Measurements from ENCODE around the gene OXA1L. TPM values are rescaled to one million over a fixed set of nuclear protein-coding genes. Genes with fewer than 3 reads are reported as not detected.
"Not testable (repeated sequence)": the region's sequence is repeated elsewhere in the genome, so short reads cannot be mapped to it uniquely, and the experiment has no call there.

The OXA1L gene
- total RNA-seq, 1 experiment from 2014 or later, result 103 TPM

- no peak for DNase-seq (ENCODE audit: low spot score)
- CTCF ChIA-PET, result no interaction called here
These were observed 32.7 kb upstream of the OXA1L start for GRCh38 chr14:22733829-22734228.

GRCh38 chr14:22735096-22735495 is 31.4 kb upstream of the OXA1L start:
- H3K36me3 ChIP-seq (ENCODE audit: insufficient read depth, low read length, poor library complexity, severe bottlenecking), result no peaks in the 10 kb centered on the region
- intact Hi-C loops (cut with micrococcal nuclease; ENCODE audit: unreplicated experiment), result no loop called here
- H3K27ac ChIP-seq (ENCODE audit: low read depth, low read length, poor library complexity, severe bottlenecking), result no peak overlapping the region
- no peak for DNase-seq (ENCODE audit: low spot score)
- POLR2A ChIA-PET (ENCODE audit: low non-redundant PET), result no interaction called here
- H3K9me3 ChIP-seq (ENCODE audit: low read depth, low read length, poor library complexity, severe bottlenecking), result no peaks in the 10 kb centered on the region
- H3K4me3 ChIP-seq (ENCODE audit: low read depth, low read length, poor library complexity, severe bottlenecking), result no peak overlapping the region
- TF ChIP-seq CTCF (conservative IDR thresholded peaks at IDR 0.05; ENCODE audit: low read depth, low read length) (no peak), EZH2 (IDR thresholded peaks at IDR 0.05; ENCODE audit: borderline replicate concordance, low read depth, low read length, poor library complexity, severe bottlenecking) (no peak)
- CTCF ChIA-PET, result interaction anchor here (0.6 kb wide), 1 partner anchor 85 kb away, joined by 5 read pairs; no protein-coding TSS in a partner anchor
- no TSS peak for BruUV-seq (replicated peaks)
- no peaks in the 10 kb centered on the region for H3K4me1 ChIP-seq (ENCODE audit: insufficient read depth, low read length, poor library complexity, severe bottlenecking)
- no peaks in the 10 kb centered on the region for H3K27me3 ChIP-seq (replicated peaks; ENCODE audit: insufficient read depth, low read depth, low read length, poor library complexity)

More at GRCh38 chr14:22733829-22734228, 32.7 kb upstream of the OXA1L start:
- BruUV-seq (replicated peaks), result no TSS peak
- no peaks in the 10 kb centered on the region for H3K36me3 ChIP-seq (ENCODE audit: insufficient read depth, low read length, poor library complexity, severe bottlenecking)
- TF ChIP-seq EZH2 (IDR thresholded peaks at IDR 0.05; ENCODE audit: borderline replicate concordance, low read depth, low read length, poor library complexity, severe bottlenecking) (no peak), CTCF (conservative IDR thresholded peaks at IDR 0.05; ENCODE audit: low read depth, low read length) (no peak)
- POLR2A ChIA-PET (ENCODE audit: low non-redundant PET), result no interaction called here
- no peaks in the 10 kb centered on the region for H3K4me1 ChIP-seq (ENCODE audit: insufficient read depth, low read length, poor library complexity, severe bottlenecking)
- intact Hi-C loops (cut with micrococcal nuclease; ENCODE audit: unreplicated experiment), result no loop called here
- H3K4me3 ChIP-seq (ENCODE audit: low read depth, low read length, poor library complexity, severe bottlenecking), result no peak overlapping the region
- no peaks in the 10 kb centered on the region for H3K27me3 ChIP-seq (replicated peaks; ENCODE audit: insufficient read depth, low read depth, low read length, poor library complexity)
- no peaks in the 10 kb centered on the region for H3K9me3 ChIP-seq (ENCODE audit: low read depth, low read length, poor library complexity, severe bottlenecking)
- H3K27ac ChIP-seq (ENCODE audit: low read depth, low read length, poor library complexity, severe bottlenecking), result no peak overlapping the region

- H3K36me3 ChIP-seq (ENCODE audit: insufficient read depth, low read length, poor library complexity, severe bottlenecking); DNase-seq (ENCODE audit: low spot score); intact Hi-C loops (cut with micrococcal nuclease; ENCODE audit: unreplicated experiment); H3K9me3 ChIP-seq (ENCODE audit: low read depth, low read length, poor library complexity, severe bottlenecking); H3K4me1 ChIP-seq (ENCODE audit: insufficient read depth, low read length, poor library complexity, severe bottlenecking); H3K4me3 ChIP-seq (ENCODE audit: low read depth, low read length, poor library complexity, severe bottlenecking); H3K27ac ChIP-seq (ENCODE audit: low read depth, low read length, poor library complexity, severe bottlenecking); POLR2A ChIA-PET (ENCODE audit: low non-redundant PET); H3K27me3 ChIP-seq (replicated peaks; ENCODE audit: insufficient read depth, low read depth, low read length, poor library complexity); BruUV-seq (replicated peaks): not testable (repeated sequence)
- CTCF ChIA-PET, result interaction anchor here (0.6 kb wide), 1 partner anchor 15 kb away, joined by 6 read pairs; no protein-coding TSS in a partner anchor
These were observed 30.1 kb upstream of the OXA1L start for GRCh38 chr14:22736384-22736783.

- DNase-seq (ENCODE audit: low spot score), result no peak
- TF ChIP-seq CTCF (conservative IDR thresholded peaks at IDR 0.05; ENCODE audit: low read depth, low read length), result no peak
- no peak for TF ChIP-seq EZH2 (IDR thresholded peaks at IDR 0.05; ENCODE audit: borderline replicate concordance, low read depth, low read length, poor library complexity, severe bottlenecking)
- CTCF ChIA-PET, result interaction anchor here (0.6 kb wide), 1 partner anchor 14 kb away, joined by 6 read pairs; no protein-coding TSS in a partner anchor
- no TSS peak for BruUV-seq (replicated peaks)
- Histone ChIP-seq H3K9me3 (ENCODE audit: low read depth, low read length, poor library complexity, severe bottlenecking) (no peaks in the 10 kb centered on the region), H3K36me3 (ENCODE audit: insufficient read depth, low read length, poor library complexity, severe bottlenecking) (no peaks in the 10 kb centered on the region), H3K4me1 (ENCODE audit: insufficient read depth, low read length, poor library complexity, severe bottlenecking) (no peaks in the 10 kb centered on the region), H3K4me3 (ENCODE audit: low read depth, low read length, poor library complexity, severe bottlenecking) (no peak overlapping the region), H3K27me3 (replicated peaks; ENCODE audit: insufficient read depth, low read depth, low read length, poor library complexity) (no peaks in the 10 kb centered on the region), H3K27ac (ENCODE audit: low read depth, low read length, poor library complexity, severe bottlenecking) (no peak overlapping the region)
- intact Hi-C loops (cut with micrococcal nuclease; ENCODE audit: unreplicated experiment), result no loop called here
- POLR2A ChIA-PET (ENCODE audit: low non-redundant PET), result no interaction called here
These were observed 29.4 kb upstream of the OXA1L start for GRCh38 chr14:22737052-22737451.
